H1 (cell line): Measurements from ENCODE around the gene SECTM1. TPM values are rescaled to one million over a fixed set of nuclear protein-coding genes. Genes with fewer than 3 reads are reported as not detected.

Experiments
- EZH2 ChIP-seq: fragments of 200-600 bp; sonication (generic); IDR thresholded peaks from 2 replicates; pipeline ENCODE4 v1.7.1; 2012; ENCODE audit warnings: low read depth, mild to moderate bottlenecking, moderate library complexity, low read length, inconsistent platforms; ENCODE audit not compliant: severe bottlenecking
- GABPA ChIP-seq: IDR thresholded peaks from 2 replicates; pipeline ENCODE4 v1.6.1; 2011; ENCODE audit warnings: mild to moderate bottlenecking, low read length, moderate library complexity, borderline replicate concordance; ENCODE audit not compliant: insufficient read depth
- HDAC2 ChIP-seq, 2 experiments: fragments of 300-600 bp in 1 of 2; sonication (generic) in 1 of 2; IDR thresholded peaks; 2 replicates each; pipeline ENCODE4 v1.6.1; 2011 to 2012; ENCODE audit warnings: low read depth in 2 of 2, low read length in 2 of 2, mild to moderate bottlenecking in 2 of 2, moderate library complexity in 2 of 2, borderline replicate concordance in 1 of 2, inconsistent platforms in 1 of 2
- KDM1A ChIP-seq: fragments of 200-600, 300-600 bp; sonication (generic); IDR thresholded peaks from 2 replicates; pipeline ENCODE4 v1.7.1; 2016; ENCODE audit warnings: mild to moderate bottlenecking, low read length, borderline replicate concordance
- NANOG ChIP-seq: IDR thresholded peaks from 2 replicates; pipeline ENCODE4 v1.6.1; 2011; ENCODE audit warnings: low read length, low read depth, mild to moderate bottlenecking, inconsistent platforms; ENCODE audit not compliant: insufficient read depth, poor library complexity, severe bottlenecking
- RFX5 ChIP-seq: IDR thresholded peaks from 2 replicates; pipeline ENCODE4 v1.6.1; 2011; ENCODE audit warnings: low read depth, low read length, improper control_type of control experiment, borderline replicate concordance
- TCF12 ChIP-seq: IDR thresholded peaks from 2 replicates; pipeline ENCODE4 v1.6.1; 2011; ENCODE audit warnings: low read depth, mild to moderate bottlenecking, low read length
- YY1 ChIP-seq: IDR thresholded peaks from 2 replicates; pipeline ENCODE4 v1.6.1; 2011; ENCODE audit warnings: low read depth, mild to moderate bottlenecking, low read length
- polyA plus RNA-seq, 7 experiments: library from polyadenylated mRNA; depleted of rRNA in 3 of 7; stranded (reverse) in 5 of 7; unstranded in 2 of 7; fragments of >200 nt in 5 of 7; fragments of 200-250 nt in 2 of 7; gene quantifications; 1 replicate in 5 of 7; 2 replicates in 1 of 7; 4 replicates in 1 of 7; pipeline versions ENCODE4 v1.2.1 to v1.2.3, GENCODE V29; 2011 to 2013; ENCODE audit warnings: missing spikeins in 2 of 7, mixed read lengths in 2 of 7
- total RNA-seq: library from RNA; stranded (reverse); fragmentation: NEBNext Ultra II Directional; extraction: Animal tissue kit (Norgen Biotek cat#: 25700); gene quantifications from 2 replicates; pipeline ENCODE4 v1.2.1, GENCODE V29; 2021

The SECTM1 gene
- total and polyA plus RNA-seq, 2 of the 8 experiments (the other 6 are each of a cell fraction or from before 2014, with no cell fraction given) = 0.20 to 0.65 TPM

DNA sequence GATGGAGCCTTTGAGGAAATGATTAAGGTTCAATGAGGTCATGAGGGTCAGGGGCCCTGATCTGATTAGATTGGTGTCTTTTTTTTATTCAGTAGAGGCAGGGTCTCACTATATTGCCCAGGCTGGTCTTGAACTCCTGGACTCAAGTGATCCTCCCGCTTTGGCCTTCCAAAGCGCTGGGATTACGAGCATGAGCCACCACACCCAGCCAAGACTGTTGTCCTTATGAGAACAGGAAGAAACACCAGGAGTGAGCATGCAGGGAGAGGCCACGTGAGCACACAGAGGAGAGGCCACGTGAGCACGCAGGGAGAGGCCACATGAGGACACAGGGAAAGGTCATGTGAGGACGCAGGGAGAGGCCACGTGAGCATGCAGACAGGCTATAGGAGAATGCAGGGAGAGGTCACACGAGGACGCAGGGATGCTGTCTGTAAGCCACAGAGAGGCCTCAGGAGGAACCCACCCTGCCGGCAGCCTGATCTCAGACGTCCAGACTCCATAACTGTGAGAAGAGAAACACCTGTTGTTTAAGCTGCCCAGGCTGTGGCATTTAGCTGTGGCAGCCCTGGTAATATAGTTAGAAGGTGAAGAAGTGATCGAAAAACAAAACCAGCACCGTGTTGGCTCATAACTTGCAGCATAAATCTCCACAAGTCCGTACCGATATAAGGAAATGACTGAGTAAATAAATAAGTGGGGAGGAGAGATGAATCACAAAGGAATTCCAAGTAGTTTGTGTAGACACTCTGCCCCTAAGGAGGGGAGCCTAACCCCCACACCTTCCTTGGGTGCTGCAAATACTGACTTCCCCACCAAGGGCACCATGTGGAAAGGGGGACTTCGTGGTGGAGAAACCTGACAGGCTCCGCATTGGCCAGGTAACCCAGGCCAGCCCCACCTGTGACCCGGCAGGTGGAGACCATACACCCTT lies 45.4 kb downstream of the SECTM1 start (continued):
- TF ChIP-seq GABPA (no peak), KDM1A (no peak), NANOG (no peak), HDAC2 (IDR thresholded peaks at IDR 0.05; ENCODE audit: borderline replicate concordance in 1 of 2, low read depth in 2 of 2, low read length in 2 of 2) (no peak), YY1 (no peak), RFX5 (no peak), TCF12 (no peak), EZH2 (no peak)
